Measurements from ENCODE around the gene OR52K1.
"Not testable (repeated sequence)": the region's sequence is repeated elsewhere in the genome, so short reads cannot be mapped to it uniquely, and the experiment has no call there.

Gene OR52K1

GRCh38 chr11:4482445-4482844 lies at the start of gene OR52K1:
OR52K1 (plus strand) TSS chr11:4482646; CDS start chr11:4488901, 6,255 bp downstream.
- peak; percentile 59 for DNase-seq (ENCODE audit: low spot score)

GRCh38 chr11:4433856-4434255 lies 48.6 kb upstream of the OR52K1 start:
- DNase-seq (ENCODE audit: low spot score) = no peak

GRCh38 chr11:4436411-4436810 lies 46.0 kb upstream of the OR52K1 start:
- no peak for DNase-seq (ENCODE audit: low spot score)

- no peak for DNase-seq (ENCODE audit: low spot score)
These were observed 40.9 kb upstream of the OR52K1 start for GRCh38 chr11:4441515-4441914.

- DNase-seq (ENCODE audit: low spot score) = no peak
These were observed 39.1 kb upstream of the OR52K1 start for GRCh38 chr11:4443232-4443891.

- no peak for DNase-seq (ENCODE audit: low spot score)
These were observed 33.5 kb upstream of the OR52K1 start, which contains the start of gene OR52K2 for GRCh38 chr11:4448995-4449394. OR52K2 (plus strand) TSS chr11:4449295; CDS start chr11:4449340, 45 bp downstream.

GRCh38 chr11:4453118-4453517 lies 29.3 kb upstream of the OR52K1 start:
- DNase-seq (ENCODE audit: low spot score) = no peak

GRCh38 chr11:4454021-4454420 lies 28.4 kb upstream of the OR52K1 start:
- no peak for DNase-seq (ENCODE audit: low spot score)

- peak; percentile 76 for DNase-seq (ENCODE audit: low spot score)
These were observed 27.0 kb upstream of the OR52K1 start for GRCh38 chr11:4455419-4455818.

- peak; percentile 51 for DNase-seq (ENCODE audit: low spot score)
These were observed 22.9 kb upstream of the OR52K1 start for GRCh38 chr11:4459500-4459899.

GRCh38 chr11:4460151-4460550 lies 22.3 kb upstream of the OR52K1 start:
- DNase-seq (ENCODE audit: low spot score) = no peak

GRCh38 chr11:4464216-4465159 lies 18.0 kb upstream of the OR52K1 start:
- DNase-seq (ENCODE audit: low spot score) = no peak

GRCh38 chr11:4465407-4465806 lies 17.0 kb upstream of the OR52K1 start:
- DNase-seq (ENCODE audit: low spot score) = no peak

GRCh38 chr11:4466131-4466870 lies 16.1 kb upstream of the OR52K1 start:
- no peak for DNase-seq (ENCODE audit: low spot score)

- no peak for DNase-seq (ENCODE audit: low spot score)
These were observed 15.5 kb upstream of the OR52K1 start for GRCh38 chr11:4466871-4467442.

GRCh38 chr11:4467811-4468606 lies 14.4 kb upstream of the OR52K1 start:
- no peak for DNase-seq (ENCODE audit: low spot score)

GRCh38 chr11:4479644-4480043 lies 2.8 kb upstream of the OR52K1 start:
- DNase-seq (ENCODE audit: low spot score) = no peak

- no peak for DNase-seq (ENCODE audit: low spot score)
These were observed 1.7 kb upstream of the OR52K1 start for GRCh38 chr11:4480577-4481239.

- DNase-seq (ENCODE audit: low spot score) = no peak
These were observed 1.2 kb upstream of the OR52K1 start for GRCh38 chr11:4481240-4481582.

GRCh38 chr11:4484310-4484709 lies 1.9 kb downstream of the OR52K1 start:
- no peak for DNase-seq (ENCODE audit: low spot score)

- not testable (repeated sequence) for DNase-seq (ENCODE audit: low spot score)
These were observed 9.0 kb downstream of the OR52K1 start for GRCh38 chr11:4491405-4491804.

Data from pons (tissue), 1 donor.